Measurements from ENCODE around the gene TPRX2.

- TF ChIP-seq EZH2 (IDR thresholded peaks at IDR 0.05; ENCODE audit: low read depth, unreplicated experiment): no peak
- no peak for TF ChIP-seq CTCF (conservative IDR thresholded peaks at IDR 0.05; ENCODE audit: low read depth in 2 of 2)
- TF ChIP-seq, protein P1, sequence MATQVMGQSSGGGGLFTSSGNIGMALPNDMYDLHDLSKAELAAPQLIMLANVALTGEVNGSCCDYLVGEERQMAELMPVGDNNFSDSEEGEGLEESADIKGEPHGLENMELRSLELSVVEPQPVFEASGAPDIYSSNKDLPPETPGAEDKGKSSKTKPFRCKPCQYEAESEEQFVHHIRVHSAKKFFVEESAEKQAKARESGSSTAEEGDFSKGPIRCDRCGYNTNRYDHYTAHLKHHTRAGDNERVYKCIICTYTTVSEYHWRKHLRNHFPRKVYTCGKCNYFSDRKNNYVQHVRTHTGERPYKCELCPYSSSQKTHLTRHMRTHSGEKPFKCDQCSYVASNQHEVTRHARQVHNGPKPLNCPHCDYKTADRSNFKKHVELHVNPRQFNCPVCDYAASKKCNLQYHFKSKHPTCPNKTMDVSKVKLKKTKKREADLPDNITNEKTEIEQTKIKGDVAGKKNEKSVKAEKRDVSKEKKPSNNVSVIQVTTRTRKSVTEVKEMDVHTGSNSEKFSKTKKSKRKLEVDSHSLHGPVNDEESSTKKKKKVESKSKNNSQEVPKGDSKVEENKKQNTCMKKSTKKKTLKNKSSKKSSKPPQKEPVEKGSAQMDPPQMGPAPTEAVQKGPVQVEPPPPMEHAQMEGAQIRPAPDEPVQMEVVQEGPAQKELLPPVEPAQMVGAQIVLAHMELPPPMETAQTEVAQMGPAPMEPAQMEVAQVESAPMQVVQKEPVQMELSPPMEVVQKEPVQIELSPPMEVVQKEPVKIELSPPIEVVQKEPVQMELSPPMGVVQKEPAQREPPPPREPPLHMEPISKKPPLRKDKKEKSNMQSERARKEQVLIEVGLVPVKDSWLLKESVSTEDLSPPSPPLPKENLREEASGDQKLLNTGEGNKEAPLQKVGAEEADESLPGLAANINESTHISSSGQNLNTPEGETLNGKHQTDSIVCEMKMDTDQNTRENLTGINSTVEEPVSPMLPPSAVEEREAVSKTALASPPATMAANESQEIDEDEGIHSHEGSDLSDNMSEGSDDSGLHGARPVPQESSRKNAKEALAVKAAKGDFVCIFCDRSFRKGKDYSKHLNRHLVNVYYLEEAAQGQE (IDR thresholded peaks at IDR 0.05; ENCODE audit: unreplicated experiment): no peak
Observed at GRCh38 chr19:47897861-47898260, 38.8 kb downstream of the TPRX2 start.

Measured in GM23338 (cell line).